ENCODE data around the gene FTCDNL1. TPM values are rescaled to one million over a fixed set of nuclear protein-coding genes. Genes with fewer than 3 reads are reported as not detected.

Gene FTCDNL1
- total RNA-seq, 1 experiment from 2014 or later: 2.7 TPM

DNA sequence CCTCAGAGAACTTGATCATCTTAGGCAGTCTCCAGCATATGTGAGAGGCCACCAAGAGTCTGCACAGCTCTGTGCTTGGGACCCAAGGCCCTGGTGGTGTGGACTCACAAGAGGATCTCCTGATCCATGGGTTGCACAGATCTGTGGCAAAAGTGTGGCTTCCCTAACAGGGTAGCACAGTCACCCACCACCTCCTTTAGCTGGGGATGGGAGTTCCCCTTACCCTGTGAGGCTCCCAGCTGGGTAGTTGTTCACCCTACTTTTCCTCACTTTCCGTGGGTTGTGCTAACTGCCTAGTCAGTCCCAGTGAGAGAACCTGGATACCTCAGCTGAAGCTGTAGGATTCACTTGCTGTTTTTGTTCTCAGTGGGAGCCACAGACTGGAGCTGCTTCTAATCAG lies 123.7 kb downstream of the FTCDNL1 start:
- Histone ChIP-seq H3K9me3 (ENCODE audit: insufficient read depth, low read depth) (no peaks in the 10 kb centered on the region), H3K4me2 (no peak overlapping the region), H3K4me1 (replicated peaks; ENCODE audit: insufficient read depth) (no peaks in the 10 kb centered on the region), H3K27ac (no peak overlapping the region), H3K36me3 (ENCODE audit: low read depth) (no peaks in the 10 kb centered on the region), H3K79me2 (ENCODE audit: low read depth) (no peaks in the 10 kb centered on the region), H2AFZ (no peak overlapping the region), H3K4me3 (no peak overlapping the region), H3K27me3 (ENCODE audit: insufficient read depth, low read depth) (no peaks in the 10 kb centered on the region), H3F3A (ENCODE audit: insufficient read depth, low read depth) (no peaks in the 10 kb centered on the region), H3K9me2 (ENCODE audit: insufficient read depth) (no peaks in the 10 kb centered on the region), H4K20me1 (ENCODE audit: insufficient read depth) (no peaks in the 10 kb centered on the region)
- BruUV-seq (replicated peaks): no TSS peak
- TF ChIP-seq EZH2 (IDR thresholded peaks at IDR 0.05; ENCODE audit: low read depth) (no peak), CTCF (conservative IDR thresholded peaks at IDR 0.05) (no peak)
- ChIA-PET CTCF (interaction anchor here (0.6 kb wide), 1 partner anchor 131 kb away, joined by 3 read pairs; no protein-coding TSS in a partner anchor), POLR2A (ENCODE audit: unreplicated experiment) (no interaction called here)
- DNase-seq: no peak
- intact Hi-C loops (cut with micrococcal nuclease; ENCODE audit: unreplicated experiment): no loop called here

DNA sequence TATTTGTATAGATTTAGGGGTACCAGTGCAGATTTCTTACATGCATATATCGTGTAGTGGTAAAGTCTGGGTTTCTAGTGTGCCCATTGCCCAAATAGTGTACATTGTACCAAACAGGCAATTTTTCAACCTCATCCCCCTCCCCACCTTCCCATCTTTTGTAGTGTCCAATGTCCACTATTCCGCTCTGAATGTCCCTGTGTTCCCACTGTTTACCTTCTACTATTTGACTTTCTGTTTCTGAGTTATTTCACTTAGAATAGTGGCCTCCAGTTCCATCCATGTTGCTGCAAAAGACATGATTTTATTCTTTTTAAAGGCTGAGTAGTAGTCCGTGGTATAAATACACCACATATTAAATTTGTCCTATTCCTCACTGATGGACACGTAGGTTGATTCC lies 132.9 kb downstream of the FTCDNL1 start:
- CTCF ChIA-PET: no interaction called here
- Histone ChIP-seq H3K4me2 (no peak overlapping the region), H3K79me2 (ENCODE audit: low read depth) (no peaks in the 10 kb centered on the region), H3K9me3 (ENCODE audit: insufficient read depth, low read depth) (no peaks in the 10 kb centered on the region), H3K27me3 (ENCODE audit: insufficient read depth, low read depth) (no peaks in the 10 kb centered on the region), H3K36me3 (ENCODE audit: low read depth) (no peaks in the 10 kb centered on the region), H4K20me1 (ENCODE audit: insufficient read depth) (no peaks in the 10 kb centered on the region), H3K4me1 (replicated peaks; ENCODE audit: insufficient read depth) (peaks cover 19% of the 10 kb centered on the region), H3K9me2 (ENCODE audit: insufficient read depth) (no peaks in the 10 kb centered on the region), H3K27ac (no peak overlapping the region), H3K4me3 (no peak overlapping the region), H3F3A (ENCODE audit: insufficient read depth, low read depth) (peaks cover 7% of the 10 kb centered on the region), H2AFZ (no peak overlapping the region)
- intact Hi-C loops (cut with micrococcal nuclease; ENCODE audit: unreplicated experiment): loop anchor here (5.0 kb wide), 1 partner anchor 134 kb away; the partner anchor contains the start of gene FTCDNL1
- BruUV-seq (replicated peaks): no TSS peak
- TF ChIP-seq EZH2 (IDR thresholded peaks at IDR 0.05; ENCODE audit: low read depth) (no peak), CTCF (conservative IDR thresholded peaks at IDR 0.05) (no peak)
- POLR2A ChIA-PET (ENCODE audit: unreplicated experiment): no interaction called here
- no peak for DNase-seq

DNA sequence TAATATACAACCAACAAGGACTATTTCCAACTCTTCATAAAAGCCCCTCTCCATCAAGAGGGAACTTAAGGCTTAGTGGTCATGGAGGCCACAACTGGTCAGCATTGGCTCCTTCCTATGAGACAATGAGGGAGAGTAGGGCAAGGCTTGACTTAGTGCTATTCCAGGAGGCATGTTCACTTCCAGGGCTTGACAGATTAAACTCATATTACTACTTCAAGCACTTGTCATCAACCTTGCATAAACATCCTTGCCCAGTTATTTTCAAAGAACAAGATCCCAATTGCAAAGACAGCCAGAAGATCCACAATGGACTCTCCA lies 133.4 kb downstream of the FTCDNL1 start:
- Histone ChIP-seq H4K20me1 (ENCODE audit: insufficient read depth) (no peaks in the 10 kb centered on the region), H3K9me3 (ENCODE audit: insufficient read depth, low read depth) (no peaks in the 10 kb centered on the region), H3K36me3 (ENCODE audit: low read depth) (no peaks in the 10 kb centered on the region), H3K27me3 (ENCODE audit: insufficient read depth, low read depth) (no peaks in the 10 kb centered on the region), H3K9me2 (ENCODE audit: insufficient read depth) (no peaks in the 10 kb centered on the region), H3K4me3 (no peak overlapping the region), H3F3A (ENCODE audit: insufficient read depth, low read depth) (peaks cover 7% of the 10 kb centered on the region), H3K4me1 (replicated peaks; ENCODE audit: insufficient read depth) (peaks cover 19% of the 10 kb centered on the region), H3K4me2 (no peak overlapping the region; the same call in 1 of the 2 replicates), H2AFZ (no peak overlapping the region), H3K27ac (no peak overlapping the region), H3K79me2 (ENCODE audit: low read depth) (no peaks in the 10 kb centered on the region)
- intact Hi-C loops (cut with micrococcal nuclease; ENCODE audit: unreplicated experiment): loop anchor here (5.0 kb wide), 1 partner anchor 135 kb away; the partner anchor contains the start of gene FTCDNL1
- DNase-seq: no peak
- no TSS peak for BruUV-seq (replicated peaks)
- TF ChIP-seq EZH2 (IDR thresholded peaks at IDR 0.05; ENCODE audit: low read depth) (no peak), CTCF (conservative IDR thresholded peaks at IDR 0.05) (no peak)
- ChIA-PET POLR2A (ENCODE audit: unreplicated experiment) (no interaction called here), CTCF (no interaction called here)

All from PC-9 (cell line).